H1 (cell line): ENCODE data around the gene DIDO1. TPM values are rescaled to one million over a fixed set of nuclear protein-coding genes. Genes with fewer than 3 reads are reported as not detected.

ENCODE experiments used
- CTBP2 ChIP-seq: IDR thresholded peaks from 2 replicates; pipeline ENCODE4 v1.7.0; 2011; ENCODE audit warnings: borderline replicate concordance, mild to moderate bottlenecking, moderate library complexity, mixed read lengths, low read length; ENCODE audit not compliant: insufficient read depth, insufficient read length
- KDM1A ChIP-seq: fragments of 200-600, 300-600 bp; sonication (generic); IDR thresholded peaks from 2 replicates; pipeline ENCODE4 v1.7.1; 2016; ENCODE audit warnings: mild to moderate bottlenecking, low read length, borderline replicate concordance
- POLR2AphosphoS5 ChIP-seq: IDR thresholded peaks from 2 replicates; pipeline ENCODE4 v1.6.1; 2011; ENCODE audit warnings: low read depth, low read length
- RBBP5 ChIP-seq: IDR thresholded peaks from 2 replicates; pipeline ENCODE4 v1.7.1; 2012; ENCODE audit warnings: low read depth, mild to moderate bottlenecking, inconsistent platforms, low read length, moderate library complexity, borderline replicate concordance
- SP2 ChIP-seq: IDR thresholded peaks from 2 replicates; pipeline ENCODE4 v1.6.1; 2012; ENCODE audit warnings: mild to moderate bottlenecking, low read length, inconsistent platforms
- polyA plus RNA-seq, 7 experiments: library from polyadenylated mRNA; depleted of rRNA in 3 of 7; stranded (reverse) in 5 of 7; unstranded in 2 of 7; fragments of >200 nt in 5 of 7; fragments of 200-250 nt in 2 of 7; gene quantifications; 1 replicate in 5 of 7; 2 replicates in 1 of 7; 4 replicates in 1 of 7; pipeline versions ENCODE4 v1.2.1 to v1.2.3, GENCODE V29; 2011 to 2013; ENCODE audit warnings: missing spikeins in 2 of 7, mixed read lengths in 2 of 7
- total RNA-seq: library from RNA; stranded (reverse); fragmentation: NEBNext Ultra II Directional; extraction: Animal tissue kit (Norgen Biotek cat#: 25700); gene quantifications from 2 replicates; pipeline ENCODE4 v1.2.1, GENCODE V29; 2021

DIDO1 gene
- total and polyA plus RNA-seq, 2 of the 8 experiments (the other 6 are each of a cell fraction or from before 2014, with no cell fraction given): 53.6 to 82.8 TPM

GRCh38 chr20:62886709-62887058, 39.6 kb downstream of the DIDO1 start (continued):
- TF ChIP-seq CTBP2 (no peak), RBBP5 (no peak), SP2 (no peak), KDM1A (no peak), POLR2AphosphoS5 (no peak)
- TF ChIP-seq, all 59 proteins: peak for 0
